ENCODE data around the gene LAMA3.
"Not testable (repeated sequence)": the region's sequence is repeated elsewhere in the genome, so short reads cannot be mapped to it uniquely, and the experiment has no call there.

The LAMA3 gene

GRCh38 chr18:23735021-23735464 is 45.8 kb downstream of the LAMA3 start:
- no peak for TF ChIP-seq CTCF (conservative IDR thresholded peaks at IDR 0.05; ENCODE audit: low read depth, low read length)

GRCh38 chr18:23737578-23737977 is 48.3 kb downstream of the LAMA3 start:
- no peak for TF ChIP-seq CTCF (conservative IDR thresholded peaks at IDR 0.05; ENCODE audit: low read depth, low read length)

More at GRCh38 chr18:23735021-23735464, 45.8 kb downstream of the LAMA3 start:
- H3K4me3 ChIP-seq (ENCODE audit: low read length) = no peak overlapping the region
- no peak for DNase-seq (ENCODE audit: low read depth)

GRCh38 chr18:23738151-23738550 is 48.9 kb downstream of the LAMA3 start:
- DNase-seq (ENCODE audit: low read depth) = no peak
- H3K4me3 ChIP-seq (ENCODE audit: low read length) = no peak overlapping the region
- TF ChIP-seq CTCF (conservative IDR thresholded peaks at IDR 0.05; ENCODE audit: low read depth, low read length) = no peak

More at GRCh38 chr18:23737578-23737977, 48.3 kb downstream of the LAMA3 start:
- no peak overlapping the region for H3K4me3 ChIP-seq (ENCODE audit: low read length)
- DNase-seq (ENCODE audit: low read depth) = no peak

GRCh38 chr18:23738575-23738974 is 49.3 kb downstream of the LAMA3 start:
- TF ChIP-seq CTCF (conservative IDR thresholded peaks at IDR 0.05; ENCODE audit: low read depth, low read length) = no peak
- no peak for DNase-seq (ENCODE audit: low read depth)
- no peak overlapping the region for H3K4me3 ChIP-seq (ENCODE audit: low read length)

- no peak for DNase-seq (ENCODE audit: low read depth)
- H3K4me3 ChIP-seq (ENCODE audit: low read length) = no peak overlapping the region
Observed at GRCh38 chr18:23740105-23740830, 51.0 kb downstream of the LAMA3 start.

GRCh38 chr18:23741967-23742366 is 52.7 kb downstream of the LAMA3 start:
- H3K4me3 ChIP-seq (ENCODE audit: low read length); DNase-seq (ENCODE audit: low read depth): not testable (repeated sequence)

More at GRCh38 chr18:23740105-23740830, 51.0 kb downstream of the LAMA3 start:
- no peak for TF ChIP-seq CTCF (conservative IDR thresholded peaks at IDR 0.05; ENCODE audit: low read depth, low read length)

- DNase-seq (ENCODE audit: low read depth) = no peak
- no peak for TF ChIP-seq CTCF (conservative IDR thresholded peaks at IDR 0.05; ENCODE audit: low read depth, low read length)
- H3K4me3 ChIP-seq (ENCODE audit: low read length) = no peak overlapping the region
Observed at GRCh38 chr18:23743733-23744333, 54.6 kb downstream of the LAMA3 start.

Measured in retinal pigment epithelial cell (primary cell).